ENCODE measurements around the gene SLC6A11. TPM values are rescaled to one million over a fixed set of nuclear protein-coding genes. Genes with fewer than 3 reads are reported as not detected.

The SLC6A11 gene
- total and polyA plus RNA-seq, 3 donors from 2014 or later, result 2.0 to 6.9 (median 3.9) TPM

DNA sequence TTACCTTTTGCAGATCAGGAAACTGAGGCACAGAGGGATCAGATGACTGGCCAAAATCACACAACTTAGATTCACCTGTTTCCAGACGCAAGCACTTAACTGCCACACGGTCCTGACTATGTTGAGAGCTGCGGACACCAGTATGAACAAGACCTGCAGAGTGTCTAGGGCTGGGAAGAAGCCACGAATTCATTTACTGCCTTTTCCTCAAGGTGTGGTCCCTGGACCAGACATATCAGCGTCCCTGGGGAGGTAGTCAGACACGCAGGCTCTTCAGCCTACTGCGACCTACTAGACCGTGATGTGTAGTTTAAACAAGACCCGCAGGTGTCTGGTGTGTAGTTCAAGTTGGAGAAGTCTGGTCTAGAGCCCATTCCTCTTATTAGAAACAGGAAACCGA, 541 bp upstream of the SLC6A11 start:
- H3K36me3 ChIP-seq (ENCODE audit: low read depth, missing control alignments), result no peaks in the 10 kb centered on the region
- TF ChIP-seq, protein P1, sequence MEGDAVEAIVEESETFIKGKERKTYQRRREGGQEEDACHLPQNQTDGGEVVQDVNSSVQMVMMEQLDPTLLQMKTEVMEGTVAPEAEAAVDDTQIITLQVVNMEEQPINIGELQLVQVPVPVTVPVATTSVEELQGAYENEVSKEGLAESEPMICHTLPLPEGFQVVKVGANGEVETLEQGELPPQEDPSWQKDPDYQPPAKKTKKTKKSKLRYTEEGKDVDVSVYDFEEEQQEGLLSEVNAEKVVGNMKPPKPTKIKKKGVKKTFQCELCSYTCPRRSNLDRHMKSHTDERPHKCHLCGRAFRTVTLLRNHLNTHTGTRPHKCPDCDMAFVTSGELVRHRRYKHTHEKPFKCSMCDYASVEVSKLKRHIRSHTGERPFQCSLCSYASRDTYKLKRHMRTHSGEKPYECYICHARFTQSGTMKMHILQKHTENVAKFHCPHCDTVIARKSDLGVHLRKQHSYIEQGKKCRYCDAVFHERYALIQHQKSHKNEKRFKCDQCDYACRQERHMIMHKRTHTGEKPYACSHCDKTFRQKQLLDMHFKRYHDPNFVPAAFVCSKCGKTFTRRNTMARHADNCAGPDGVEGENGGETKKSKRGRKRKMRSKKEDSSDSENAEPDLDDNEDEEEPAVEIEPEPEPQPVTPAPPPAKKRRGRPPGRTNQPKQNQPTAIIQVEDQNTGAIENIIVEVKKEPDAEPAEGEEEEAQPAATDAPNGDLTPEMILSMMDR (IDR thresholded peaks at IDR 0.05), result no peak
- no peak for TF ChIP-seq POLR2A (IDR thresholded peaks at IDR 0.05)
- intact Hi-C loops (cut with DNase I; ENCODE audit: low total_unique reads), result no loop called here
- 64 to 69% methylated on average over 9 to 10 of the region's 10 CpGs for WGBS, 2 donors
- H3K9me3 ChIP-seq, result no peaks in the 10 kb centered on the region
- DNase-seq, result no peak
- no peaks in the 10 kb centered on the region for H3K4me1 ChIP-seq
- H3K27me3 ChIP-seq, result no peaks in the 10 kb centered on the region
- peak overlapping the region; percentile 61 to 62 for H3K4me3 ChIP-seq
- peak overlapping the region in 1 of 2 donors; percentile 74 for H3K27ac ChIP-seq

DNA sequence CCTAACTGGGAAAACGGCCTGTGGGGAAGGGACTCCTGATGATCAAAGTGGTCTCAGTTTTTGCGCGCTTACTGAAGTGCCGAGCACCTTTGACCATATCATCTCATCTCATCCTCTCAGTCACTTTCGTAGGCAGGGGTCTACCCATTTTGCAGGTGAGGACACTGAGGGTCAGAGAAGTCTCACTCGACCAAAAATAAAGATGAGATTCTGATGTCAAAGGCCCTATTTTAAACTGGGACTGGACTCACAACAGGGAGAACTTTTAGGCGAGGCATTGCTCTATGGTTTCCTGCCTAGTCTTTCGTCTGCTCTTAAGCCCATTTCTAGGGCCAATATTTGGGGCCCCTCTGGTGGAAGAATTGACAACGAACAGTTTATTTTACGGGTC, 830 bp downstream of the SLC6A11 start:
- WGBS, 2 donors, result 40 to 44% methylated on average over 10 of the region's 10 CpGs
- intact Hi-C loops (cut with DNase I; ENCODE audit: low total_unique reads), result no loop called here
- no peaks in the 10 kb centered on the region for H3K4me1 ChIP-seq
- H3K27me3 ChIP-seq, result no peaks in the 10 kb centered on the region
- no peaks in the 10 kb centered on the region for H3K9me3 ChIP-seq
- no peaks in the 10 kb centered on the region for H3K36me3 ChIP-seq (ENCODE audit: low read depth, missing control alignments)
- no peak for TF ChIP-seq POLR2A (IDR thresholded peaks at IDR 0.05)
- TF ChIP-seq, protein P1 (IDR thresholded peaks at IDR 0.05), result no peak
- H3K27ac ChIP-seq, result no peak overlapping the region
- DNase-seq, result no peak
- H3K4me3 ChIP-seq, result peak overlapping the region; percentile 61 to 62

DNA sequence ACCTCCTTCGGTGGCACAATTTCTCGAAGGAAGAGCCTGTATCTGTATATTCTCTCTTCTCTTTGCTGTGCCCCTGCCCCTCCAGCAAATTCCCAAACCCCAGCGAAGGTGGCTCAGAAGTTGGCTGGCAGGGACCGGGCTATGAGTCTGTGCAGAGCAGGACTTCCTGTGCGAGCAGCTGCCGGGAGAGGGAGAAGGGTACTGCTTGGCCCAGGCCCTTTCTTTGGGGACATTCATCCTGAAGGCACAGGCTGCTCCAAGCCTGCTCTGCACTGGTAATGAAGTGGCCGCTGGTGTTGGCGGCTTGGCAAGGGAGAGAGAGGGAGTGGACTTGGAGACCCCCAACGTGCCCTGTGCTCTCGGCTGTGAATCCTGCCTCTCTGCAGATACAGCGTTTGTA, 1.5 kb downstream of the SLC6A11 start:
- no peaks in the 10 kb centered on the region for H3K36me3 ChIP-seq (ENCODE audit: low read depth, missing control alignments)
- no peak overlapping the region for H3K27ac ChIP-seq
- TF ChIP-seq, protein P1 (IDR thresholded peaks at IDR 0.05), result no peak
- TF ChIP-seq POLR2A (IDR thresholded peaks at IDR 0.05), result no peak
- intact Hi-C loops (cut with DNase I; ENCODE audit: low total_unique reads), result no loop called here
- H3K27me3 ChIP-seq, result no peaks in the 10 kb centered on the region
- H3K9me3 ChIP-seq, result no peaks in the 10 kb centered on the region
- no peak for DNase-seq
- WGBS, 2 donors, result 26 to 40% methylated on average over 11 of the region's 11 CpGs
- no peaks in the 10 kb centered on the region for H3K4me1 ChIP-seq
- peak overlapping the region in 1 of 2 donors; percentile 61 for H3K4me3 ChIP-seq

DNA sequence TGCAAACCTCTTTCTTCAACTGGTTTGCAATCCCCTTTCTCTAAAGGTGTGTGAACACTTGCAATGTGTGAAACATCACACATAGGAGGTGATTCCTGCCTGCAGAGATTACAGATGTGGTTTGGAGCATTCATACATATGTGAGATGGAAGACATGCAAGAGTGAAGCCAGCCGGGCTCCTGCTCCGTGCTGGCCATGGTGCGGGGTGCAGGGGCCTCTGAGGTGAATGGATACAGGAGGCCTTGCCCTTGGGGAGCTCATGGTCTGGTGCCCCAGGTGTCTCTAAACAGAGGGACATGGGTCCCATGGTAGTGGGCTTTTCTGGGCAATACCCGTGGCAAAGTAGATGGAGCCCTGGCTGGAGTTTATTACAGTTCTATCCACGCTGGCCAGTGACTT, 6.0 kb downstream of the SLC6A11 start:
- 88 to 89% methylated on average over 5 of the region's 5 CpGs for WGBS, 2 donors

More for the DNA sequence above, 6.0 kb downstream of the SLC6A11 start:
- Histone ChIP-seq H3K27ac (no peak overlapping the region), H3K27me3 (no peaks in the 10 kb centered on the region), H3K4me1 (no peaks in the 10 kb centered on the region), H3K36me3 (ENCODE audit: low read depth, missing control alignments) (no peaks in the 10 kb centered on the region), H3K4me3 (no peak overlapping the region), H3K9me3 (no peaks in the 10 kb centered on the region)
- no peak for DNase-seq
- intact Hi-C loops (cut with DNase I; ENCODE audit: low total_unique reads), result no loop called here
- no peak for TF ChIP-seq POLR2A (IDR thresholded peaks at IDR 0.05)
- TF ChIP-seq, protein P1 (IDR thresholded peaks at IDR 0.05), result no peak
